HEK293T (cell line): ENCODE results near the gene DPP8.
"Not testable (repeated sequence)": the region's sequence is repeated elsewhere in the genome, so short reads cannot be mapped to it uniquely, and the experiment has no call there.

Experiments
- CTCF ChIA-PET: fragments of 350-600 bp; formaldehyde crosslinking; extraction: SDS; loops from one replicate; lab custom pipeline; 2021; ENCODE audit warnings: antibody characterized with exemption, inconsistent platforms; lab: Yijun Ruan, JAX
- POLR2A ChIA-PET: fragments of 350-600 bp; formaldehyde crosslinking; extraction: SDS; loops from one replicate; lab custom pipeline; 2020; ENCODE audit warnings: antibody characterized with exemption, inconsistent platforms; lab: Yijun Ruan, JAX
- DNase-seq: peaks from one replicate; pipeline ENCODE4 v3.0.0; 2012; ENCODE audit warnings: mixed read lengths; ENCODE audit errors: extremely low spot score
- ARNT ChIP-seq: fragments of 450-650 bp; IDR thresholded peaks from 2 replicates; pipeline ENCODE4 v1.6.1; 2017; ENCODE audit warnings: mild to moderate bottlenecking
- BHLHE40 ChIP-seq: fragments of 450-650 bp; IDR thresholded peaks from 2 replicates; pipeline ENCODE4 v1.6.1; 2016; ENCODE audit warnings: mild to moderate bottlenecking, moderate library complexity, borderline replicate concordance
- CTBP1 ChIP-seq: fragments of 450-650 bp; IDR thresholded peaks from 2 replicates; pipeline ENCODE4 v1.6.1; 2016; ENCODE audit warnings: borderline replicate concordance
- ELF4 ChIP-seq: fragments of 450-650 bp; IDR thresholded peaks from 2 replicates; pipeline ENCODE4 v1.6.1; 2017; ENCODE audit warnings: antibody characterized with exemption
- FOXA1 ChIP-seq: fragments of 450-650 bp; IDR thresholded peaks from 2 replicates; pipeline ENCODE4 v1.6.1; 2016; ENCODE audit warnings: mild to moderate bottlenecking
- FOXK2 ChIP-seq: fragments of 450-650 bp; IDR thresholded peaks from 2 replicates; pipeline ENCODE4 v1.6.1; 2016; ENCODE audit warnings: mild to moderate bottlenecking
- FOXM1 ChIP-seq: fragments of 450-650 bp; IDR thresholded peaks from 2 replicates; pipeline ENCODE4 v1.6.1; 2017; ENCODE audit warnings: mild to moderate bottlenecking, borderline replicate concordance
- HDGF ChIP-seq: fragments of 450-650 bp; IDR thresholded peaks from 2 replicates; pipeline ENCODE4 v1.6.1; 2017; ENCODE audit warnings: antibody characterized with exemption, borderline replicate concordance
- L3MBTL2 ChIP-seq: fragments of 450-650 bp; conservative IDR thresholded peaks from 2 replicates; pipeline ENCODE4 v1.6.1; 2016; ENCODE audit warnings: mild to moderate bottlenecking
- LEF1 ChIP-seq: fragments of 450-650 bp; IDR thresholded peaks from 2 replicates; pipeline ENCODE4 v1.6.1; 2017; ENCODE audit warnings: mild to moderate bottlenecking, borderline replicate concordance
- NFRKB ChIP-seq: fragments of 450-650 bp; IDR thresholded peaks from 2 replicates; pipeline ENCODE4 v1.6.1; 2016; ENCODE audit warnings: mild to moderate bottlenecking, moderate library complexity
- PKNOX1 ChIP-seq: fragments of 450-650 bp; IDR thresholded peaks from 2 replicates; pipeline ENCODE4 v1.6.1; 2016
- SP1 ChIP-seq: fragments of 450-650 bp; IDR thresholded peaks from 2 replicates; pipeline ENCODE4 v1.6.1; 2017
- SUZ12 ChIP-seq: fragments of 450-650 bp; IDR thresholded peaks from 2 replicates; pipeline ENCODE4 v1.6.1; 2016; ENCODE audit warnings: mild to moderate bottlenecking
- TARDBP ChIP-seq: fragments of 450-650 bp; IDR thresholded peaks from 2 replicates; pipeline ENCODE4 v1.6.1; 2016
- ZNF384 ChIP-seq: fragments of 450-650 bp; IDR thresholded peaks from 2 replicates; pipeline ENCODE4 v1.6.1; 2016

Gene DPP8

GRCh38 chr15:65400760-65401610 lies 116.5 kb downstream of the DPP8 start:
- ChIA-PET CTCF (interaction anchor here (0.5 to 3.6 kb wide), 21 partner anchors 12 to 241 kb away, joined by 3 to 21 read pairs (median 4); partner anchors contain the start of gene CLPX), POLR2A (interaction anchor here (1.5 to 2.6 kb wide), 3 partner anchors 21 to 116 kb away, joined by 4 to 12 read pairs (median 10); partner anchors contain the start of genes DPP8 and RNU5B-1)
- peak; percentile 91 for DNase-seq
- TF ChIP-seq BHLHE40, result no peak
- TF ChIP-seq ZNF384, result no peak
- TF ChIP-seq FOXM1, result no peak
- TF ChIP-seq ARNT, result peak; percentile 15; the same call in 1 of the 2 replicates
- TF ChIP-seq L3MBTL2, result no peak

- ChIA-PET CTCF (interaction anchor here (0.6 to 3.6 kb wide), 12 partner anchors 13 to 197 kb away, joined by 3 to 21 read pairs (median 4); no protein-coding TSS in a partner anchor), POLR2A (interaction anchor here (1.2 to 2.6 kb wide), 3 partner anchors 95 to 130 kb away, joined by 3 to 10 read pairs (median 4); partner anchors contain the start of genes DPP8, HACD3 and RNU5B-1)
These were observed 117.5 kb downstream of the DPP8 start for GRCh38 chr15:65399997-65400396.

GRCh38 chr15:65399001-65399706 lies 118.3 kb downstream of the DPP8 start:
- CTCF ChIA-PET, result interaction anchor here (0.6 to 3.6 kb wide), 7 partner anchors 13 to 88 kb away, joined by 3 to 21 read pairs (median 5); no protein-coding TSS in a partner anchor

More at GRCh38 chr15:65399997-65400396, 117.5 kb downstream of the DPP8 start:
- TF ChIP-seq FOXK2 (no peak), SP1 (no peak), NFRKB (no peak), ELF4 (no peak), BHLHE40 (no peak), FOXM1 (no peak), ARNT (no peak), L3MBTL2 (no peak), SUZ12 (no peak), HDGF (no peak), FOXA1 (no peak), ZNF384 (no peak), CTBP1 (no peak), TARDBP (no peak), LEF1 (no peak), PKNOX1 (no peak)
- no peak for DNase-seq

GRCh38 chr15:65398486-65398885 lies 119.0 kb downstream of the DPP8 start:
- ChIA-PET POLR2A (interaction anchor here (0.9 to 1.0 kb wide), 2 partner anchors 24 to 94 kb away, joined by 3 to 4 read pairs; partner anchors contain the start of genes IGDCC4 and RNU5B-1), CTCF (interaction anchor here (0.6 to 3.6 kb wide), 5 partner anchors 13 to 85 kb away, joined by 3 to 21 read pairs (median 5); no protein-coding TSS in a partner anchor)
- not testable (repeated sequence) for DNase-seq

More at GRCh38 chr15:65399001-65399706, 118.3 kb downstream of the DPP8 start:
- DNase-seq, result no peak
- TF ChIP-seq CTBP1 (no peak), FOXA1 (no peak), BHLHE40 (no peak), TARDBP (no peak), HDGF (no peak), NFRKB (no peak), FOXM1 (no peak), FOXK2 (no peak), LEF1 (no peak), ARNT (no peak), SUZ12 (no peak), PKNOX1 (no peak), SP1 (no peak), L3MBTL2 (no peak), ZNF384 (no peak), ELF4 (no peak)
- POLR2A ChIA-PET, result interaction anchor here (0.9 to 2.6 kb wide), 4 partner anchors 23 to 131 kb away, joined by 3 to 10 read pairs (median 4); partner anchors contain the start of genes HACD3, IGDCC4 and RNU5B-1

- CTCF ChIA-PET, result no interaction called here
- no peak for DNase-seq
- TF ChIP-seq SUZ12 (no peak), NFRKB (no peak), CTBP1 (no peak), FOXA1 (no peak), HDGF (no peak), ZNF384 (no peak)
- POLR2A ChIA-PET, result interaction anchor here (1.5 kb wide), 1 partner anchor 92 kb away, joined by 3 read pairs; the partner anchor contains the start of gene RNU5B-1
These were observed 120.5 kb downstream of the DPP8 start for GRCh38 chr15:65396965-65397317.
